Ishikawa (cell line): ENCODE data around the gene TMED8.

ENCODE experiments used
- CEBPB ChIP-seq: IDR thresholded peaks from 2 replicates; pipeline ENCODE4 v1.6.1; 2012
- CREB1 ChIP-seq: IDR thresholded peaks from 2 replicates; pipeline ENCODE4 v1.6.1; 2012; ENCODE audit warnings: low read depth
- FOXM1 ChIP-seq: IDR thresholded peaks from 2 replicates; pipeline ENCODE4 v1.6.1; 2012; ENCODE audit warnings: low read depth, borderline replicate concordance
- MAX ChIP-seq: IDR thresholded peaks from 2 replicates; pipeline ENCODE4 v1.6.1; 2012
- RAD21 ChIP-seq: IDR thresholded peaks from 2 replicates; pipeline ENCODE4 v1.6.1; 2012; ENCODE audit warnings: low read depth
- TAF1 ChIP-seq: IDR thresholded peaks from 2 replicates; pipeline ENCODE4 v1.6.1; 2012; ENCODE audit warnings: low read depth, mild to moderate bottlenecking
- TEAD4 ChIP-seq: IDR thresholded peaks from 2 replicates; pipeline ENCODE4 v1.6.1; 2012
- YY1 ChIP-seq: IDR thresholded peaks from 2 replicates; pipeline ENCODE4 v1.6.1; 2012; ENCODE audit warnings: low read depth
- TF ChIP-seq, protein P1 (sequence below): IDR thresholded peaks from 2 replicates; pipeline ENCODE4 v1.6.1; 2012
- TF ChIP-seq, protein P2 (sequence below): IDR thresholded peaks from 2 replicates; pipeline ENCODE4 v1.6.1; 2012; ENCODE audit warnings: low read depth, mild to moderate bottlenecking

- TF ChIP-seq TEAD4, result no peak
- no peak for TF ChIP-seq CEBPB
- TF ChIP-seq YY1, result no peak
- no peak for TF ChIP-seq CREB1
- TF ChIP-seq, protein P1, sequence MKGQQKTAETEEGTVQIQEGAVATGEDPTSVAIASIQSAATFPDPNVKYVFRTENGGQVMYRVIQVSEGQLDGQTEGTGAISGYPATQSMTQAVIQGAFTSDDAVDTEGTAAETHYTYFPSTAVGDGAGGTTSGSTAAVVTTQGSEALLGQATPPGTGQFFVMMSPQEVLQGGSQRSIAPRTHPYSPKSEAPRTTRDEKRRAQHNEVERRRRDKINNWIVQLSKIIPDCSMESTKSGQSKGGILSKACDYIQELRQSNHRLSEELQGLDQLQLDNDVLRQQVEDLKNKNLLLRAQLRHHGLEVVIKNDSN, result no peak
- TF ChIP-seq RAD21, result peak; percentile 54; the same call in 1 of the 2 replicates
- no peak for TF ChIP-seq FOXM1
- TF ChIP-seq TAF1, result no peak
- TF ChIP-seq MAX, result no peak
- TF ChIP-seq, protein P2, sequence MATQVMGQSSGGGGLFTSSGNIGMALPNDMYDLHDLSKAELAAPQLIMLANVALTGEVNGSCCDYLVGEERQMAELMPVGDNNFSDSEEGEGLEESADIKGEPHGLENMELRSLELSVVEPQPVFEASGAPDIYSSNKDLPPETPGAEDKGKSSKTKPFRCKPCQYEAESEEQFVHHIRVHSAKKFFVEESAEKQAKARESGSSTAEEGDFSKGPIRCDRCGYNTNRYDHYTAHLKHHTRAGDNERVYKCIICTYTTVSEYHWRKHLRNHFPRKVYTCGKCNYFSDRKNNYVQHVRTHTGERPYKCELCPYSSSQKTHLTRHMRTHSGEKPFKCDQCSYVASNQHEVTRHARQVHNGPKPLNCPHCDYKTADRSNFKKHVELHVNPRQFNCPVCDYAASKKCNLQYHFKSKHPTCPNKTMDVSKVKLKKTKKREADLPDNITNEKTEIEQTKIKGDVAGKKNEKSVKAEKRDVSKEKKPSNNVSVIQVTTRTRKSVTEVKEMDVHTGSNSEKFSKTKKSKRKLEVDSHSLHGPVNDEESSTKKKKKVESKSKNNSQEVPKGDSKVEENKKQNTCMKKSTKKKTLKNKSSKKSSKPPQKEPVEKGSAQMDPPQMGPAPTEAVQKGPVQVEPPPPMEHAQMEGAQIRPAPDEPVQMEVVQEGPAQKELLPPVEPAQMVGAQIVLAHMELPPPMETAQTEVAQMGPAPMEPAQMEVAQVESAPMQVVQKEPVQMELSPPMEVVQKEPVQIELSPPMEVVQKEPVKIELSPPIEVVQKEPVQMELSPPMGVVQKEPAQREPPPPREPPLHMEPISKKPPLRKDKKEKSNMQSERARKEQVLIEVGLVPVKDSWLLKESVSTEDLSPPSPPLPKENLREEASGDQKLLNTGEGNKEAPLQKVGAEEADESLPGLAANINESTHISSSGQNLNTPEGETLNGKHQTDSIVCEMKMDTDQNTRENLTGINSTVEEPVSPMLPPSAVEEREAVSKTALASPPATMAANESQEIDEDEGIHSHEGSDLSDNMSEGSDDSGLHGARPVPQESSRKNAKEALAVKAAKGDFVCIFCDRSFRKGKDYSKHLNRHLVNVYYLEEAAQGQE, result no peak
Observed at GRCh38 chr14:77301103-77301502, 75.8 kb downstream of the TMED8 start.
